Fibroblast of lung (primary cell): ENCODE data around the gene CRTC1. TPM values are rescaled to one million over a fixed set of nuclear protein-coding genes. Genes with fewer than 3 reads are reported as not detected.

Source experiments
- DNase-seq, 2 donors: peaks; one replicate each; pipeline versions ENCODE4 v3.0.0 to v3.0.0-alpha.2; 2010; ENCODE audit warnings: low read depth in 2 of 2
- H2AFZ ChIP-seq: 2 replicates; pipeline ENCODE4 v1.5.1; 2012; ENCODE audit warnings: low read length, control low read depth, inconsistent platforms
- H3K27ac ChIP-seq: 2 replicates; pipeline ENCODE4 v1.5.1; 2011; ENCODE audit warnings: low read length, control low read depth; ENCODE audit not compliant: insufficient read depth
- H3K27me3 ChIP-seq: 2 replicates; pipeline ENCODE4 v1.5.1; 2011; ENCODE audit warnings: mild to moderate bottlenecking, low read length; ENCODE audit not compliant: control insufficient read depth, insufficient read depth
- H3K36me3 ChIP-seq: 2 replicates; pipeline ENCODE4 v1.5.1; 2011; ENCODE audit warnings: low read length; ENCODE audit not compliant: control insufficient read depth, insufficient read depth
- H3K4me1 ChIP-seq: 2 replicates; pipeline ENCODE4 v1.5.1; 2011; ENCODE audit warnings: low read length; ENCODE audit not compliant: control insufficient read depth, insufficient read depth; ENCODE audit errors: extremely low read depth
- H3K4me2 ChIP-seq: 2 replicates; pipeline ENCODE4 v1.5.1; 2011; ENCODE audit warnings: low read length, control low read depth; ENCODE audit not compliant: insufficient read depth; ENCODE audit errors: extremely low read depth
- H3K4me3 ChIP-seq, 4 experiments: fragments of 200-600 bp in 1 of 4; sonication (generic) in 1 of 4; replicated peaks in 1 of 4; 2 replicates each; pipeline ENCODE4 v1.5.1; 2011 to 2016; ENCODE audit warnings: low read length in 4 of 4, low read depth in 3 of 4, mild to moderate bottlenecking in 3 of 4, control low read depth in 2 of 4, inconsistent platforms in 1 of 4, mixed read lengths in 1 of 4; ENCODE audit not compliant: insufficient read depth in 1 of 4; ENCODE audit errors: control extremely low read depth in 1 of 4
- H3K79me2 ChIP-seq: 2 replicates; pipeline ENCODE4 v1.5.1; 2012; ENCODE audit warnings: mild to moderate bottlenecking, low read length, inconsistent platforms; ENCODE audit not compliant: control insufficient read depth, insufficient read depth
- H3K9ac ChIP-seq: 2 replicates; pipeline ENCODE4 v1.5.1; 2011; ENCODE audit warnings: mild to moderate bottlenecking, low read length, control low read depth; ENCODE audit not compliant: insufficient read depth
- H3K9me3 ChIP-seq: 2 replicates; pipeline ENCODE4 v1.5.1; 2012; ENCODE audit warnings: low read depth, low read length; ENCODE audit not compliant: control insufficient read depth, insufficient read depth
- H4K20me1 ChIP-seq: 2 replicates; pipeline ENCODE4 v1.5.1; 2011; ENCODE audit warnings: low read length; ENCODE audit not compliant: control insufficient read depth, insufficient read depth; ENCODE audit errors: extremely low read depth
- EZH2 ChIP-seq: IDR thresholded peaks from 2 replicates; pipeline ENCODE4 v1.5.1; 2012; ENCODE audit warnings: low read length, control low read depth, mild to moderate bottlenecking; ENCODE audit errors: missing control alignments
- polyA plus RNA-seq, 2 donors: library from polyadenylated mRNA; depleted of rRNA in 1 of 2; stranded (reverse) in 1 of 2; unstranded in 1 of 2; fragments of >200 nt; gene quantifications; 2 replicates each; pipeline ENCODE4 v1.2.1, GENCODE V29; 2011 to 2012; ENCODE audit warnings: missing spikeins in 1 of 2
- total RNA-seq: library from RNA; depleted of rRNA; stranded (reverse); fragments of >200 nt; gene quantifications from 2 replicates; pipeline ENCODE4 v1.2.1, GENCODE V29; 2014
- TF ChIP-seq, protein P1 (sequence below), 2 donors: IDR thresholded peaks in 1 of 2; conservative IDR thresholded peaks in 1 of 2; 1 replicate in 1 of 2; 2 replicates in 1 of 2; pipeline ENCODE4 v1.5.1; 2011 to 2012; ENCODE audit warnings: low read length in 2 of 2, control low read depth in 1 of 2, inconsistent platforms in 1 of 2, low read depth in 1 of 2, mild to moderate bottlenecking in 1 of 2

Gene CRTC1
- total and polyA plus RNA-seq, 2 donors (not counting 1 experiment from before 2014, with no cell fraction given) = 1.2 to 2.0 TPM

DNA sequence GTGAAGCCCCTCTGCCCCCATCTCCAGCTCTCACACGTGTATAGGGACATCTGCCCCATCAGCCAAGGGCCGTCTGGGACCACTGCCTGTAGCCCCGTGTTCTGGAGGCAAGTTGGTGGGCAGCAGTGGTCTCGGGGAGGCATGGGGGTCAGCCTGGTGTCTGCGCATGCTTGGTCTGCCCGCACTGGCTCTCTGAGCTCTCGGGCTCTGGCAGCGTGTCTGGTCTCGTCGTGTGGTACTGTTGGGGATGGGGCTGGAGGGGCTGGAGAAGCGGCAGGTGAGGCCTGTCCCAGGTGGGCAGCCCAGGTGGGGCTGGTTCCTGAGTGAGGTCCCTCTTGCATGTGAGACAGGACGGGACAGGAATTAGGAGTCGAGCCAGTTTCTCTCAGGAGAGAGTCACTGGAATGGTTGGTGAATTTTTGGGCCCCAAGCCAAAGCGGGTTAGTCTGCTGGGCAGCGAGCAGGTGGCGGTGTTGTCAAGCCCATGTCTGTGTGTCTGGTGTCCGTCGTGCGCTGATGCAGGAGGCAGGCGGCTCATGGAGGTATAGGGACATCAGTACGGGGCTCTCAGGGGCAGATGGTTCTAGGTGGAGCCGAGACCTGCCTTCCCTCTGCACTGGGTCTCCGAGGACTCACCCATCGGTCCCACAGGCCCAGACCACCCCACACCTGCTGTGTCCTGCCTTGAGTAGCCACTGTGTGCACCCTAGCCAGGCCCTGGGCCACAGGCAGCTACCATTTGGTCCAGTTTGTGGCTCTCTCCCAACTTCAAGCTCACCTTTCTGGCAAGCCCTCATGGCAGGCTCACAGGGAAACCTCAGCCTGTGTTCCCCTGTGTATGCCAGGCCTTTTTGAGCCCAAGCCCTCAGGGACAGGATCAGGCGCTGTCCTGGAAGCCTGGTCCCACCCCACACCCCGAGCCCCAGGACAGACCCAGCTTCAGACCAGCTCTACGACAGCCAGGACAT is 89.4 kb downstream of the CRTC1 start:
- no peaks in the 10 kb centered on the region for H4K20me1 ChIP-seq
- TF ChIP-seq, protein P1, sequence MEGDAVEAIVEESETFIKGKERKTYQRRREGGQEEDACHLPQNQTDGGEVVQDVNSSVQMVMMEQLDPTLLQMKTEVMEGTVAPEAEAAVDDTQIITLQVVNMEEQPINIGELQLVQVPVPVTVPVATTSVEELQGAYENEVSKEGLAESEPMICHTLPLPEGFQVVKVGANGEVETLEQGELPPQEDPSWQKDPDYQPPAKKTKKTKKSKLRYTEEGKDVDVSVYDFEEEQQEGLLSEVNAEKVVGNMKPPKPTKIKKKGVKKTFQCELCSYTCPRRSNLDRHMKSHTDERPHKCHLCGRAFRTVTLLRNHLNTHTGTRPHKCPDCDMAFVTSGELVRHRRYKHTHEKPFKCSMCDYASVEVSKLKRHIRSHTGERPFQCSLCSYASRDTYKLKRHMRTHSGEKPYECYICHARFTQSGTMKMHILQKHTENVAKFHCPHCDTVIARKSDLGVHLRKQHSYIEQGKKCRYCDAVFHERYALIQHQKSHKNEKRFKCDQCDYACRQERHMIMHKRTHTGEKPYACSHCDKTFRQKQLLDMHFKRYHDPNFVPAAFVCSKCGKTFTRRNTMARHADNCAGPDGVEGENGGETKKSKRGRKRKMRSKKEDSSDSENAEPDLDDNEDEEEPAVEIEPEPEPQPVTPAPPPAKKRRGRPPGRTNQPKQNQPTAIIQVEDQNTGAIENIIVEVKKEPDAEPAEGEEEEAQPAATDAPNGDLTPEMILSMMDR (conservative IDR thresholded peaks at IDR 0.05 in 1 of 2, IDR thresholded peaks at IDR 0.05 in 1 of 2; ENCODE audit: low read depth in 1 of 2, low read length in 2 of 2) = no peak
- no peak for TF ChIP-seq EZH2
- DNase-seq = no peak
- no peak overlapping the region for H2AFZ ChIP-seq
- H3K4me2 ChIP-seq = no peak overlapping the region
- peaks cover 13% of the 10 kb centered on the region for H3K4me1 ChIP-seq
- H3K36me3 ChIP-seq = no peaks in the 10 kb centered on the region
- H3K4me3 ChIP-seq = no peak overlapping the region
- H3K27me3 ChIP-seq = no peaks in the 10 kb centered on the region
- no peaks in the 10 kb centered on the region for H3K79me2 ChIP-seq
- H3K9me3 ChIP-seq = no peaks in the 10 kb centered on the region
- no peak overlapping the region for H3K9ac ChIP-seq
- no peak overlapping the region for H3K27ac ChIP-seq

DNA sequence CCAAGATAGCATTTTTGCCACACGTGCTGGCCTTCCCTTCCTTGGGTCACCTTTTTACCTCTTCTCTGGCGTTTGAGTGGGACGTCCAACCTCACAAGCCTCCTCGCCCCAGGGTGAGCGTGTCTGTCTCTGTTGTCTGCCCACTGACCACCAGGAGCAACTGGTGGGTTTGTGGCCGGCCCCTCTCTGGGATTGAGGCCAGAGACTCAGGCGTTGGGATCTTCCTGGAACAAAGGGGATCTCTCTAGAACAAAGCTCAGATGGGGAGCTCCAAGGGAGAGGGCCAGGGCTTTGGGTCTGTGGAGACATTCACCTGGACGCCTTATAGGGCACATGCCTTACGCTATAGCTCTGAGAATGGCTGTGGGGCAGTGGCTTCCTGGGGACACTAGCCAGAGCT is 90.2 kb downstream of the CRTC1 start:
- H3K9ac ChIP-seq = no peak overlapping the region
- H3K27ac ChIP-seq = no peak overlapping the region
- H3K36me3 ChIP-seq = no peaks in the 10 kb centered on the region
- no peaks in the 10 kb centered on the region for H3K9me3 ChIP-seq
- no peak for TF ChIP-seq EZH2
- TF ChIP-seq, protein P1 (conservative IDR thresholded peaks at IDR 0.05 in 1 of 2, IDR thresholded peaks at IDR 0.05 in 1 of 2; ENCODE audit: low read depth in 1 of 2, low read length in 2 of 2) = no peak
- H4K20me1 ChIP-seq = no peaks in the 10 kb centered on the region
- H3K4me1 ChIP-seq = peaks cover 13% of the 10 kb centered on the region
- no peak overlapping the region for H2AFZ ChIP-seq
- no peak for DNase-seq
- H3K4me3 ChIP-seq = no peak overlapping the region
- H3K79me2 ChIP-seq = no peaks in the 10 kb centered on the region
- H3K27me3 ChIP-seq = no peaks in the 10 kb centered on the region
- H3K4me2 ChIP-seq = no peak overlapping the region

DNA sequence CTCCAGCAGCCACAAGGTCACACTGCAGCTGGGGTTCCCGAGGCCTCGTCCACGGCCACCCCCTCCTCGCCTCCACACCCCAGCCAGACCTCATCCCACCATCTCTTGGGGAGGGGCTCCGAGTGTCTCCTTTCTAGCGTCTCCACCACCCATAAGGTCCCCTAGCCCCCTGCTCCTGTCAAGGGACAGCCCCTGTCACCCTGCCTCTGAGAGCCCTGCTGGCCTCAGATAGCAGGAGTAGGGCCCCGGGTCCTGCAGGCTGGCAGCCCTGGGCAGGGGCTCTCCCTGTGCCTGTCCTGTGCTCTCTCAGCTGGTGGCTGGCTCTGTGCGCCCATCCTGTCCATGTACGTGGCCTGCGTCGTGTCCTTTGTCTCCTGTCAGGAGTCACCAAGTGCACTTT is 90.6 kb downstream of the CRTC1 start:
- Histone ChIP-seq H3K9me3 (no peaks in the 10 kb centered on the region), H3K79me2 (no peaks in the 10 kb centered on the region), H3K4me2 (no peak overlapping the region), H3K27me3 (no peaks in the 10 kb centered on the region), H3K36me3 (no peaks in the 10 kb centered on the region), H3K27ac (no peak overlapping the region), H3K4me3 (no peak overlapping the region), H3K9ac (no peak overlapping the region), H3K4me1 (peaks cover 13% of the 10 kb centered on the region), H2AFZ (no peak overlapping the region), H4K20me1 (no peaks in the 10 kb centered on the region)
- TF ChIP-seq, protein P1 (conservative IDR thresholded peaks at IDR 0.05 in 1 of 2, IDR thresholded peaks at IDR 0.05 in 1 of 2; ENCODE audit: low read depth in 1 of 2, low read length in 2 of 2) = no peak
- no peak for TF ChIP-seq EZH2
- DNase-seq = no peak
